Head of caudate nucleus (tissue), 42 donors: Measurements from ENCODE around the gene UBE2O.

Experiments used
- DNase-seq, 42 donors: peaks; one replicate each; pipeline versions ENCODE4 v3.0.0 to v3.0.0-alpha.2; 2020 to 2021; ENCODE audit warnings: mixed read lengths in 7 of 42
- intact Hi-C: fragments of 100-400 bp; cut with DNase I; formaldehyde crosslinking; loops from one replicate; pipeline ENCODE4 v1.15.0; 2022

The UBE2O gene

DNA sequence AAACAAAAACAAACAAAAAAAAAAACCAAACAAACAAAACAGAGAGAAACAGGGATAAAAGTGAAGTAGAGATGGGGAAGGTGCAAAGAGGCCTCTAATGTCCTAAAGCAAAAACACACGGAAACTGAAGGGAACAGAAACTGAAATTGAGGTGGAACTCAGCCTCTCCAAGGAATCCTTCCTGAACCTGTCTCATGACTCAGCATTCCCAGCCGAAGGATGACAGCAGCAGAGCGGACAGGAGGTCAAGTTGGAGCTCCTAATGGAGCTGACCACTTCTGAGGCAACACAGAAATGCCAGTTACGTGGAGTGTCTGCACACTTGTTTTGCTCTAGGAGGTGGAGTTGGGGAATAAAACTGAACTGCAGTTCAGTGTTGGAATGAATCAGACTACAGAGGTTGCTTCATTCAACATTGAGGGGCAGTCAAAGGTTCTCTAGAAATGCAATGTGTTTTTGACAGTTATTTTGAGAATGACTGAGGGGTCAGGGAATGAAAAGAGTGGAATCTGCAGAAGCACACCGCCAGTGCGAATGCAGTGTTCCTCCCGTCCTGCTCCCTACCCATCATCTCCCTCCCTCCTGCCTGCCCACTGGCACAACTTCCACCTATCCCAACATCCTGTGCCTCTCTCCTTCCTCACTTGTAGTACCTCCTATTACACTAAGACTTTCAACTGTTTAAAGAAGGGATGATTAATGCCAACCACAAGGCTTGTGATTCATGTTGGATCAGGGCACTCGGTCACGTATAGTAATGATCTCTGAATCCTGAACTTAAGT, 6.3 kb downstream of the UBE2O start:
- DNase-seq, result peak in 3 of 42 donors; percentile 10 to 58 (median 37)
- intact Hi-C loops, result no loop called here

DNA sequence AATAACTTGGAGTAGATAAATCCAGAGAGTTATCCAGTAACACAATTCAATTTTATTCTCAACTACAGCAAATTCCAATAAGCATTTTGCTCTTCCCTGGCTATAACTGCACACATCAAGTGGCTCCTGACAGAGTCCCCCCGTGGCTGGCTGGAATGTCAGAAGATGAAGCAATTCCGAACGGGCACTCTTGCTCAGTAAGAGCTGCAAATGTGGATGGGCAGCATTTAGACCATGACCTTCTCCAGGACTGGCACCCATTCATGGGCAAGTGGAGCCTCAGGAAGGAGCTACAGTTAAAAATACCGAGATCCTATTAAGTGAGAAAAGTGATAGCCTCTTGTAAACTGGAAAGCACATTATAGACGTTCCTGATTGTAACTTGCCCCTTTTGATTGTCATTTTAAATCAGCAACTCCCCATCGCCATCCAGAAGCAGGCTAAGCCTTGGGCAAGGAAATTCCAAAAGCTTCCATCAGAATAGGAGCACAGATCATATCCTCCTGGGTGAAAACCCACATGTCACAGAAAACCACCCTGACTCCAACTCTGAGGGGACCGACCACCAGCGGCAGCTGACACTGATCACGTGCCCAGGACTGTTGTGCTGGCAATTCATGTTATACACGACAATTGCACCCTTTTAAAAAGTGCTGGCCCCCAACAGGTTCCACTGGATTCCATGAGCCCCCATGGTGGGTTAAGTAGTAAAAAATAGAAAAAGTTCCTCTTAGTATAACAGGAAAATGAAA, 7.1 kb downstream of the UBE2O start:
- DNase-seq, result no peak
- intact Hi-C loops, result no loop called here

- peak in 8 of 42 donors; percentile 29 to 67 (median 45) for DNase-seq
- intact Hi-C loops, result no loop called here
Observed at GRCh38 chr17:76444518-76445311, 8.2 kb downstream of the UBE2O start.

DNA sequence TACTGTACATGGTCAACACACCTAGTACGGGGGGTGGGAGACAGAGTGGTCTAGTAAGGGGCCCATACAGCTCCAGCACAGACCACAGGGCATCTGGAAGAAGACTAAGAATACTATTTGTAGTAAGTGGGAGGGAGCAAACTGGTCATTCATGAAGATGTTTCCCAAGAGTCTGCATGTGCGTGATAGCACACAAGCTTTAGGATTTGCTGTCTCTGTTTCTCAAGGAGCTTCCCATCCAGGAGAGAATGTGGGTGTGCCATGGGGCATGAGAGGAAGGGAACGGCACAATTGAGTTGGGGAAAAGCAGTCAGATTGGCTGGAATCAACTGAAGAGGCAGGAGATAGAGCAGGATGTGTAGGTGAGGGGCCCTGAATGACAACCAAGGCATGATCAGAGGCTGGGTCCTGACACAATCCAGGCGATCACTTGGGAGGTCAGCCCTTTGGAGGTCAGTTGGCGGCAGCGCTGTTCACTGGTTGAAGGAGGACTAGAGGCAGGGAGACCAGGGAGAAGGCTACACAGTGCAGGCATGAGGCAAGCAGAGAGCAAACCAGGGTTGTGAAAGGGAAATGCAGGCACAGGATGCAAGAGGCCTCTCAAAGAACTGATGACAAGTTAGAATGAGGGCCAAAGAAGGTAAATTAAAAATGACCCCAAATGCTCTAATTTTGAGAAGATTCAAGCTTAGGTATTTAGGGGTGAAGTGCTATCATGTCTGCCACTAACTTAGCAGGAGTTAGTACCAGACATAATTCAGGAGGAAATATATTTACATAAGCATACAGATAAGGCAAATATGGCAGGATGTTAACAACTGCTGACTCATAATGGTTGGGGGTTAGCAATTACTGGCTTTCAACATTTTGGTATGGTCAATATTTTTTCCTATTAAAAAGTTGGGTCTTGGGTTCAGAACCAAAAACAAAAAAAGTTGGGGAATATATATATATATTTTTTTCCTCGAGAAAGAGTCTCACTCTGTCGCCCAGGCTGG, 10.3 kb downstream of the UBE2O start:
- intact Hi-C loops, result no loop called here
- DNase-seq, result no peak

- intact Hi-C loops, result no loop called here
Observed at GRCh38 chr17:76441686-76442340, 11.1 kb downstream of the UBE2O start.

GRCh38 chr17:76440751-76441362, 12.1 kb downstream of the UBE2O start:
- intact Hi-C loops, result no loop called here
- DNase-seq, result no peak

More at GRCh38 chr17:76441686-76442340, 11.1 kb downstream of the UBE2O start:
- no peak for DNase-seq

GRCh38 chr17:76439314-76439928, 13.5 kb downstream of the UBE2O start:
- intact Hi-C loops, result no loop called here
- DNase-seq, result no peak

- DNase-seq, result no peak
Observed at GRCh38 chr17:76438906-76439305, 14.0 kb downstream of the UBE2O start.

DNA sequence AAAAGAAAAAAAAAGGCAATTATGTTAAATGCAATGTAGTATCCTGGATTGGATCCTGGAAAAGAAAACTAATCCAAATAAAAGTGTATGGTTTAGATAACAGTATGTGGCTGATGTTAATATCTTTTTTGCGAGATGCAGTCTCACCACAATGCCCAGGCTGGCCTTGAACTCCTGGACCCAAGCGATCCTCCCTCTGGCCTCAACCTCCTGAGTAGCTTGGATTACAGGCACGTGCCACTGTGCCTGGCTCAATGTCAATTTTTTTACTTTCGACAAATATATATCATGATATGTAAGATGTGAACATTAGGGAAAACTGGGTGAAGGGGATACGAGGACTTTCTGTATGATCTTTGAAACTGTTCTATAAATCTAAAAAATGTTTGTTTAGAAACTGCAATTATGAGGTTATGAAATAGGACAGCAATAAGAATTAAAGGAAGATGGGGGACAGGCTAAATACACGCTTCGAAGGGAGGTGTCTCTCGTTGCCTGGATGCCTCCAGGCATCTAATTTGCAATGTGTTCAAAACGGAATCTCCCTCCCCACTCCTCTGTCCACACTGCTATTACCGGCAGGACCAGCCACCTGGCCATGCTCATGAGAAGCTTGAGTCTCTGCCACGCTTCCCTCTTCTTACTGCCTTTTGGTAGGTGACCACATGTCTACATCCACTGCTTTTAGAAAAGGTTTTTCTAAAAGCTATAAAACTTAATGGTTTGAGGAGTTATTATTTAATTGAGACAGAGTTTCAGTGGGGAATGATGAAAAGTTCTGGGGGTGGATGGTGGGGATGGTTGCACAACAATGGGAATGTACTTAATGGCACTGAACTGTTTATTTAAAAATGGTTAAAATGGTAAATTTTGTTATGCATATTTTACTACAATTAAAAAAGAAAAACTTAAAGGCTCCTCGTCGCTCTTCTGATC, 15.2 kb downstream of the UBE2O start:
- intact Hi-C loops, result no loop called here

More at GRCh38 chr17:76438906-76439305, 14.0 kb downstream of the UBE2O start:
- intact Hi-C loops, result no loop called here

DNA sequence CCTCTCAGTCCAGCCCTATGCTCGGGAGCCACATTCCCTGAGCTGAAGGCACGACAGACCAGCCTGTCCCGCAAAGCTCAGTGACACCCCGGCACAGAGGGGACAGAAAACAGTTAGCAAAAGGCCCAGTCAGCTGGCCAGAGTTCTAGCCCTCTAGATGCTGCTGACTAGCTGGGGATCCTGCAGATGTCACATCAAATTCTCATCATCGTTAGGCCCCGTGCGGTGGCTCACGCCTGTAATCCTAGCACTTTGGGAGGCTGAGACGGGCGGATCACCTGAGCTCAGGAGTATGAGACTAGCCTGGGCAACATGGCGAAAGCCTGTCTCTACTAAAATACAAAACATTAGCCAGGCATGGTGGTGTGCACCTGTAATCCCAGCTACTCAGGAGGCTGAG, 17.2 kb downstream of the UBE2O start:
- no peak for DNase-seq
- intact Hi-C loops, result no loop called here

More for the DNA sequence above, 15.2 kb downstream of the UBE2O start:
- no peak for DNase-seq

- no peak for DNase-seq
- intact Hi-C loops, result no loop called here
Observed at GRCh38 chr17:76434870-76435269, 18.1 kb downstream of the UBE2O start.

- intact Hi-C loops, result no loop called here
Observed at GRCh38 chr17:76433693-76434092, 19.3 kb downstream of the UBE2O start.

DNA sequence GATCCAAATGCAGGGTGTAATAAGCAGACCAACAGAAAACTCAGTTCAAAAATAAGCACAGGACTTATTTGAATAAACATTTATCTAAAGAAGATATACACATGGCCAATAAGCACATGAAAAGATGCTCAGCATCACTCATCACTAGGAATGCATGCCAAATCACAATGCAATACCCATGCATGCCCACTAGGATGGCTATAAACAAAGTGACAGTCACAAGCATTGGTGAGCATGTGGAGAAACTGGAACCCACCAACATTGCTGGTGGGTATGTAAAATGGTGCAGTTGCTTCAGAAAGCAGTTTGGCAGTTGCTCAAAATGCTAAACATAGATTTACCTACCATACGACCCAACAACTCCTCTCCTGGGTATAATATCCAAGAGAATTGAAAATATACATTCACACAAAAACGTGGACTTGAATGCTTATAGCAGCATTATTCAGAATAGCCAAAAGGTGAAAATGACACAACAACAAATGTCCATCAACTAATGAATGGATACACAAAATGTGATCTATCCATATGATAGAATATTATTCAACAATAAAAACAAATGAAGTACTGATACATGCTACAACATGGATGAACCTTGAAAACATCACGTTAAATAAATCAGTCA, 20.1 kb downstream of the UBE2O start:
- no peak for DNase-seq
- intact Hi-C loops, result no loop called here

More at GRCh38 chr17:76433693-76434092, 19.3 kb downstream of the UBE2O start:
- DNase-seq, result no peak

GRCh38 chr17:76432004-76432403, 20.9 kb downstream of the UBE2O start:
- intact Hi-C loops, result no loop called here
- no peak for DNase-seq

GRCh38 chr17:76431509-76431908, 21.4 kb downstream of the UBE2O start:
- intact Hi-C loops, result no loop called here
- DNase-seq, result no peak
